RWPE1 (cell line): ENCODE data around the gene GPSM1.

Source experiments
- CTCF ChIA-PET: fragments of 350-600 bp; sonication (Branson Sonifier 250); formaldehyde crosslinking; extraction: SDS; loops from one replicate; lab custom pipeline; 2021; lab: Yijun Ruan, JAX
- POLR2A ChIA-PET: fragments of 400-600 bp; formaldehyde crosslinking; extraction: SDS; loops from one replicate; lab custom pipeline; 2020; ENCODE audit warnings: antibody characterized with exemption; ENCODE audit not compliant: low non-redundant PET; lab: Yijun Ruan, JAX
- DNase-seq: peaks from one replicate; pipeline ENCODE4 v3.0.0; 2012; ENCODE audit warnings: low spot score
- H3K27ac ChIP-seq: fragments of 450-650 bp; 2 replicates; pipeline ENCODE4 v1.5.1; 2017
- CTCF ChIP-seq: fragments of 450-650 bp; conservative IDR thresholded peaks from 2 replicates; pipeline ENCODE4 v1.5.1; 2017; ENCODE audit warnings: low read depth, mild to moderate bottlenecking

Gene GPSM1

DNA sequence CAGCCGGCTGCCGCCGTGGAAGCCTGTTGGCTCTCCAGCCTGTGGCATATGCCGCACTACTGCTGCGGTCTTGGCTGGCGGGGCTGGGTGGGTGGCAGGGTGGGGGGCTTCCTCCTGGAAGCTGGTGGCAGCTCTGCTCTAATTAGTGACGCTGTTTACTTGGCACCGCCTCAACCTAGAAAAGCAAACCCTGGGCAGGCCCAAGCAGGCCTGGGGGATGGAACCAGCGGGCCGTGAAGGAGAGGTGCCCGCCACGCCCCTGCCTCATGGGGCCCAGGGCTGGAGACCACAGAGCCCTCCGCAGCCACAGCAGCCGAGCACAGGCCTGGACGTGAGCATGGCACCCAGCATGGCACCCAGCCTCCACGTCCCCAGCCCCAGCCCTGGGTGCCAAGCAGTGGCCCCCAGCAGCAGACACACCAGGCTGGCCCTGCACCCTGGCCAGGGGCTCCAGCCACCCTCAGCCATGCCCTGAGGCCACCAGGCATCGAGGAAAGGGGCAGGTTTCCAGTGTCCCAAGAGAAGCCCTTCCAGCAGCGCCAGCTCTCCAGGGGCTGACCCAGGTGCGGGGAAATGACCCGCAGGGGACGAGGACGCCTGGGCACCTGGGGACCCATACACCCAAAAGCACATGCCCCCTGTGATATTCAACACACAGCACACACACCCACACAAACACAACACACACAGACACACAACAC lies 18.1 kb upstream of the GPSM1 start:
- TF ChIP-seq CTCF: no peak
- ChIA-PET CTCF (interaction anchor here (0.6 to 1.4 kb wide), 2 partner anchors 31 to 46 kb away, joined by 3 to 5 read pairs; no protein-coding TSS in a partner anchor), POLR2A (no interaction called here)
- H3K27ac ChIP-seq: peak overlapping the region; percentile 17
- no peak for DNase-seq

DNA sequence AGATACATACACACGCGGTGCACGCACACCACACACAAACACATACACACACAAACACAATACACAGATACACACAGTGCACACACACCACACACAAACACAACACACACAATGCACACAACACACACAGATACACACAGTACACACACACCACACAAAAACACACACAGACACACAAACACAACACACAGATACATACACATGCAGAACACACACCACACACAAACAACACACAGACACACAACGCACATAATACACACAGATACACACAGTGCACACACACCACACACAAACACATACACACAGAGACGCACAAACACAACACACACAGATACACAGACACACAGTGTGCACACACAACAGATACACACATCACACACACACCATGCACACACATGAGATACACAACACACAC lies 17.5 kb upstream of the GPSM1 start:
- no peak for TF ChIP-seq CTCF
- no peak for DNase-seq
- POLR2A ChIA-PET: no interaction called here
- no peak overlapping the region for H3K27ac ChIP-seq
- CTCF ChIA-PET: interaction anchor here (1.4 kb wide), 1 partner anchor 30 kb away, joined by 5 read pairs; no protein-coding TSS in a partner anchor

GRCh38 chr9:136310273-136311030 lies 16.9 kb upstream of the GPSM1 start:
- ChIA-PET POLR2A (no interaction called here), CTCF (interaction anchor here (1.4 kb wide), 1 partner anchor 29 kb away, joined by 5 read pairs; no protein-coding TSS in a partner anchor)
- H3K27ac ChIP-seq: no peak overlapping the region
- no peak for DNase-seq
- no peak for TF ChIP-seq CTCF

DNA sequence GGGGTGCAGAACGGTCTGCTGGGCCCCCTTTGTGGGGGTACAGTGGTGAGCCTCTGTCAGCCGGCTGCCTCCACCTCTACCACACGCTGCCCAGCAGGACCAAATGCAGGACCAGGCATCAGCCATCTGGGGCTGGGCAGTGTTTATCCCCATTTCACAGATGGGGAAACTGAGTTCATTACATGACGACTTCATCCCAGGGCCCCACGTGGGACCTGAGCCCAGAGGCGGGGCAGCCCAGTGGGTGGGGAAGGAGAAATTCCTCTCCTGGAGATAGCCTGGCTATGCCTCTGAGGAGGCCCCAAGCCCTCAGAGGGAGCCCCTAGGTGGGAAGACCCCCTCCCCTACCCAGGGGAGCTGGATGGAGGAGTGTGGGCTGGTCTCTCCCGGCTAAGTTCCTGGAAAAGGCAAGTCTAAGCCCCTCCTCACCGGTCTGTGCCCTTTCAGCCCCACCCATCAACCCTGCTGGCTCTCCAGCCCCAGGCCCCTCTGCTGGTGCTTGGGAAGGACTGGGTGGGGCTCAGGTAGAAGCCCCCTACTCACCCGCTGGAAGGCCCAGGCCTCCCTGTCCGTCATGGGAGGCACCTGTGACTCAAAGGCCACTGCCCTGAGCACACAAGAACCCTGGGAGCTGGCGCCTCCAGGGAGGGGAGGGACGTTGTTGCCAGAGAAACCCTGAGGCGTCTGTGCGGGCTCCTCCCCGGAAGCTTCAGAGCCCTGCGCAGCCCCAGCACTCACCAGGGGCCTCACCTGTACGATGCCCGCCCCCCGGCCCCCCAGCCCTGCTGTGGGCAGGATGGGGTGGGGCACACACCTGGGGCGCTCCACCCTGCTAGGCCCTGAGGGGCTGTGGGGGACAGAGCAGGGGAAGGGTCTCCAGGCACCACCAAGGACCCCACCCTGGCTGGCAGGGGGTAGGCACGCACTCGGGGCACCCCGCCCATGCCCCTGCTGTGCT lies 16.0 kb upstream of the GPSM1 start:
- ChIA-PET CTCF (interaction anchor here (0.6 to 1.8 kb wide), 11 partner anchors 13 to 875 kb away, joined by 3 to 12 read pairs (median 4); partner anchors contain the start of gene DNLZ), POLR2A (no interaction called here)
- TF ChIP-seq CTCF: no peak
- no peak overlapping the region for H3K27ac ChIP-seq
- peak; percentile 53 for DNase-seq

- ChIA-PET CTCF (interaction anchor here (0.6 to 1.8 kb wide), 12 partner anchors 12 to 875 kb away, joined by 3 to 12 read pairs (median 4); partner anchors contain the start of gene DNLZ), POLR2A (no interaction called here)
- H3K27ac ChIP-seq: no peak overlapping the region
- no peak for DNase-seq
- no peak for TF ChIP-seq CTCF
Observed at GRCh38 chr9:136312009-136312375, 15.3 kb upstream of the GPSM1 start.
